Stromal cell of bone marrow (primary cell): ENCODE results near the gene GRK5.

Experiments
- DNase-seq: peaks from one replicate; pipeline ENCODE4 v3.0.0-alpha.2; 2012; ENCODE audit warnings: low read depth

Gene GRK5

DNA sequence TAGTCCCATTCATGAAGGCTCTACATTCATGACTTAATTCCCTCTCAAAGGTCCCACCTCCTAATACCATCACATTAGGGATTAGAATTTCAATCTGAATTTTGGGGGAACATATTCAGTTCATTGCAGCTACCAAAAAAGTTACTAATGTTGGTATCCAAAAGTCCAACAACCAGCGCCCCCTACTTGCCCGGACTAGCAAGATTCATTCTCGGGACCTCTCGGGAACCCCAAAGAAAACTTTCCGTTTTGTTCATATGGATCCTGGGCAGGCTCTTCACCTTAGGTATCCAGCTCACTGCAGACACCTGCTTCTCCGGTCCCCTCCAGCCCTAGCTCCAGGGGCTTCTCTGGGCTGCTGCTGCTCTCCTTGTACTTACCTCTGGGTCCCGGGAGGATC is 8.9 kb upstream of the GRK5 start:
- no peak for DNase-seq

GRCh38 chr10:119199231-119199992 is 8.0 kb upstream of the GRK5 start:
- DNase-seq = no peak

DNA sequence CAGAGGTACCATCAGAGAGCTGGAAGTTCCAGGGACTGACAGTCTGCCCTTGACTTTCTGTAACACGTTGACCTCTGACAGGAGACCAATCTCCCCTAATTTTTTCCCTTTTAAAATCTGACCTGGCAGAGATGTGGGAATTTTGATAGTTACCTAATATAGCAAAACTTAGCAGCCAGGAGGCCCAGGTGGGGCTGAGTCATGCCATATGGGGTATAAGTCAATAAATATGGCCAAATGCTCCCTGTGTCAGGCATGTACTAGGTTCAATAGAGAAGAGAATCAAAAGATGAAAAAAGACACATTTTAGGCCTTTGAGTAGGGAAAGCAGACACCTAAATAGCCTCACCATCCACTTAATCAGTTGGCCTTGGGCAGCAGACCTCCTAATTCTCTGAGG is 6.1 kb upstream of the GRK5 start:
- no peak for DNase-seq

DNA sequence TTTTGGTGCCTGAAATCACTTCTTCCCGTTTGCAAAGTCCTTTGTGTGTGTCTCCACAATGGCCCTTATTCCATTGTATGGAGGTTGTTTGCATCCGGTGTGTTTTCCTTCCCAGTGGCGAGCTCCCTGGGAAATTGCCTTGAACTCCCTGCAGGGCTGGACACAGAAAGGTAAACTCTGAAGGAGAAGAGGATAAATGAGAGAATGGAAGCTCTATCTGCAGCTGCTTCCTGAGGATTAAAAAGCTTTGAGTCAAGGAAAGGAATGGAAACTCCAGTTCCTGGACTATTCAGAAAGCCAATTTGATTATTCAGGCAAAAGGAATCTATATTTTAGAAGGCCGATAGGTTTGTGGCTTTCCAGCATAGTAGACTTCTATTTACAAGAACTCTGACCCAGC is 4.4 kb upstream of the GRK5 start:
- DNase-seq = no peak

GRCh38 chr10:119205894-119206602 is 1.3 kb upstream of the GRK5 start:
- DNase-seq = no peak

DNA sequence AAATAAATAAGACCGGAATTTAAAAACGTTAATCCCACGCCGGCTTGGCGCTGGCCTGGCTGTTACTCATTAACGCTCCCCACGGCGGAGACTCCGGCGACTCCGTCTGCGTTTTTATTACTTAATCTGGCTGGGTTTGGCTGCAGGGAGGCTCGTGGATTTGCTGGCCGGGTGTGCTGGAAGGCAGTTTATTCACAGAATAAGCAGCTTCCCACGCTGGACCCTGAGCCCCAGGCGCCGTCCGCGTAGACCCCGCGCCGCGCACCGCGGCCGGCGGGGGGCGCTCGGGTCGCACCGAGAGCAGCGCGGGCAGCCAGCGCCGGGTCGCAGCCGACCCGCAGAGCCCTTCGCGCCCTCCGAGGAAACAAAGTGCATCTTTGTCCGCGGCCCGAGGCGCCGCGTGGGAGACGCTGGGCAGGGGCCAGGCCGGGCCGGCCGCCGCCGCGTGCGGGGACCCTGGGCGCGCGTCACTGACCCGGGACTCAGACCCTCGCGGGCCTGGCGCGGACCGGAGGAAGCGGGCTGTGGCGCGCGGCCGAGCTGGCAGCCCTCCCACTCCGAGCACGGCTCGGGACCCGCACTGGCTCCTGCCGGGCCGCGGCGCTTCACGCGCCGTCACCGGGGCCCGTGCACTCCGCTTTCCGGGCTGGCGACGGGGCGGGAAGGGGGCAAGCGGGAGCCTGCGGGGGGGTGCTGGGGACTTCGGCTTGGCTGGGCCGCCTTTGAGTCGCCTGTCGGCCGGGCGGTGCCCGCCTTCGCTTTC is 587 bp upstream of the GRK5 start:
- DNase-seq = no peak

- DNase-seq = no peak
Measured at GRCh38 chr10:119207713-119208552, 562 bp downstream of the GRK5 start.

- no peak for DNase-seq
Measured at GRCh38 chr10:119208553-119208940, 1.2 kb downstream of the GRK5 start.

DNA sequence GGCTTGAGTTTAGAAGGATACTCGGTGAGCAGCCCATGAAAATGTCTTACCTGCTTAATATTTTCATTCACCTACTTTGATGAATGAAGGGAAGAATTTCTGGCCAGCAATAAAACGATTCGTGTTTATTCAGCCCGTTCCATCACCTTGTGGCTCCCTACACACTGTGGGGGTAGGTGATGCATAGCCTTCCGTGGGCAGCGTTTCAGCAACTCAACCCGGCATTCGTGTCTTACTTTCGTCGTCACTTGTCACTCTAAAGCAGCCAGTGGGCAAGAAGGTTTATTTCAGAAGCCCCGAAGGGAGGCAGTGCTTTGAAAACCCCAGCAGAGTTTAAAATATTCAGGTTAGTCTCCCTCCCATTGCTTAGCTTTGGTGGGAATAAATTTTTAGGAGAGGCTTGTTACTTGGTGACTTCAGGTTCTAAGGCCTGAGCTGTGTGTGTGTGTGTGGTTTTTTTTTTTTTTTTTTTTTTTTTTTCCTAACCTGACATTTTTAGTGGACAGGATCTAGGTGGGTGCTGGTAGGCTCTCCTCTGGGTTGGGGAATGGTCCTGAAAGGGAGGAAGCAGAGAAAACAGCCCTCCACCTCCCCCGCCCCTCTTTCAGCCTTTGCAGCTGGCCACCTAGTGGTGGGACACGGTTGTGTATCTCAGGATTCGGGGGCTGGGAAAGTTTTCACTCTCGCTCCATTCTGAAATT is 1.8 kb downstream of the GRK5 start:
- DNase-seq = no peak

- DNase-seq = no peak
Measured at GRCh38 chr10:119209736-119210355, 2.5 kb downstream of the GRK5 start.

- DNase-seq = no peak
Measured at GRCh38 chr10:119210633-119211032, 3.3 kb downstream of the GRK5 start.

DNA sequence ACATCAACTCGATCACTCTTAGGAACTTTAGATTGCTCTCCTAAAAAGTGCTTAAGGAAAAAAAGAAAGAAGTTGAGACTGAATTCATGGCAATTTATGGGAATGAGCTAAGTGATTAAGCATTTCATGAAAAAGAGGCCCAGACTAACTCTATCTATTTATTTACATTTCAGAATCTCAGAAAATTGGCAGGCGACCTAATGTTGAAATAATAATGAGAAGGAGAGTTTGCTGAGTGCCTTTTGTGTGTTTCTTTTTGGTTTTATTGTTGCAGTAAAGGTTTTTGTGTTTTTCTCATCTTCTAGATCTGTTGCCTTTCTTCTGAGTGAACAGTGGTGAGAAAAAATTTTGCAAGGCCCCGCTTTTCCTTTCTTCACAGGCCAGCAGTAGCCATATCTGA is 3.8 kb downstream of the GRK5 start:
- DNase-seq = no peak

DNA sequence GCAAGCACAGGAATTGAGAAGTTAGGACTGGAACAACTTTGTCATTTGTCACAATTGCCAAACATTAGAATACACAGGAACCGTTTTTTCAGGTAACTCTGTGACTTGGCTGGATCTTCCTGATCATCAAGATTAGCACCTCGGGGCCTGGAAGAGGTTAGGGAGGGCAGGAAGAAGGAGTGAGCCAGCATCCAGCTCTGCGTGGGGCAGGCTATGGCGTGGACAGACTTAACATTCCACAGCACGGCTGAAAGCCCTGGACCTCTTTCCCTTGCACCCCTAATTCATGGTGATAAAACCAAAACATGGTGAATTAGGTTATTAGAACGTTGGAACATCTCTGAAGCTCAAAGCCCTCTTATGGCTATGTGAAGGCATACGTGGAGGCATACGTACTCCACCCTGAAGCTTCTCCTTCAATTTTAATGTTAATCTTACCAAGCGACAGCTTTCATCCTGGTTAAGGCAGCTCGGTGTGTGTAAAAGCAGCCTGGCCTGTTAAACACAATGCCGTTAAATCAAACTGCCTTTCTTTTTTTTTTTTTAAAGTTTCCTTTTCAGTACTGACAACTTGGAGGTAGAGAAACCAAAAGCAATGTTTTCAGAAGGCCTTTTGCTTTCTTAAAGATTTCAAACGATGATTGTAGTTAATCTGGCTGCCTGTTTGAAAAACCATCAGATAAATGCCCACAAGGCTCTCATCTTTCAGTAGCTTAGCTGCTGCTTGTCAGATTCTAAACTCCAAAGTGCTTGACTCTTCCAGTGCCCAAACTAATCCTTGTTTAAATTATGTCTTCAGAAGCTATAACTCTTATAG is 4.5 kb downstream of the GRK5 start:
- DNase-seq = no peak

DNA sequence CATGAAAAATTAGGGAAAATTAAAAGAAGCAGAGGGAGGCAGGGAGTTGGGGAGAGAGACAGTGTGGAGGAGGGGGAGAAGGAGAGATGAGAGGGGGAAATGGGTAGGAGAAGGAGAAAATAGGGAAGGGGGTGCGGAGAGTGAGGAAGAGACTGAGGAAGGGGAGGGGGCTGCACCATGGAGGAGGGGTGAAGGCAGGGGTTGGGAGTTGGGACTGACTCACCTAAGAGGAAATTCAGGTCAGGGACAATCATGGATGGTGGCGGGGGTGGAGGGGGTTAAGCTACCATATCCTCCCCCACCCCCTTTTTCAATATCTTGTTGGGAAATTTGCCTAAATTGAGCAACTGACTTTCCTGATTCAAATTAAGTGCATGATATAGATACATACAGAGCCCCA is 8.0 kb downstream of the GRK5 start:
- no peak for DNase-seq

DNA sequence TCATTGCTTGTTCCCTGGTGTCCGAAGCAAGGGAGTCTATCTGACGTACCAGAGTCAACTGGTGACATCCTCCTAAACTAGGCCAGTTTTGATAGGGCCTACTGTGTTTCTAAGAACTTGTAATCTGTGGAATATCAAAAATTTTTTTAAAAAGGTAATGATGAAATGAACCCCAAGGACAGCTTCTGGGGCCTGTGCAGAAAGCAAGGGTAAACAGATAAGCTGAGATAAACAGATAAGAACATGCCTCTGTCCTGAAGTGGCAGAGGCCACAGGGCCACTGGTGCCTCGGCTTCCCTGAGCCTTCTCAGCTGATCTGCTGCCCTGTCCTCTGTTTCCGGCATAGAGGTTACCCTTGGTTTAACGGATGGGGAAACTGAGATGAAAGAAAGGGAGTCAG is 8.8 kb downstream of the GRK5 start:
- no peak for DNase-seq

DNA sequence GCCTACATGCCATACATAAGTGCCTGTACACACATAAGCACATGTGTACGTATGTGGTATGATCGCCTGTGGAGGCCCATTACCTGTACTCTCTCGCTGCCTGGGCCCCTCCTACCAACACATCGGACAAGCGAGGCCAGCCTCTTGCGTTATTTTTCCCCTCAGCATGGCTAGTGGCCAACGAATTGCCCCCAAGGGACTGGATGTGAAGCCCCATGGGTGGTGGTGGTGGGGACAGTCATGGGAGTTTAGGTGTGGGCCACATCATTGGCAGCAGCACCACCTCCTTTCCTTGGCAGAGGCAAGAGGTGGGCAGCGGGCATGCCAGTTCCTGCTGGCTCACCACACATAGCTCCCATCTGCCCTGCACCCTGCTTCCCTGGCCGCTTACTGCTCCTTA is 10.0 kb downstream of the GRK5 start:
- DNase-seq = no peak

DNA sequence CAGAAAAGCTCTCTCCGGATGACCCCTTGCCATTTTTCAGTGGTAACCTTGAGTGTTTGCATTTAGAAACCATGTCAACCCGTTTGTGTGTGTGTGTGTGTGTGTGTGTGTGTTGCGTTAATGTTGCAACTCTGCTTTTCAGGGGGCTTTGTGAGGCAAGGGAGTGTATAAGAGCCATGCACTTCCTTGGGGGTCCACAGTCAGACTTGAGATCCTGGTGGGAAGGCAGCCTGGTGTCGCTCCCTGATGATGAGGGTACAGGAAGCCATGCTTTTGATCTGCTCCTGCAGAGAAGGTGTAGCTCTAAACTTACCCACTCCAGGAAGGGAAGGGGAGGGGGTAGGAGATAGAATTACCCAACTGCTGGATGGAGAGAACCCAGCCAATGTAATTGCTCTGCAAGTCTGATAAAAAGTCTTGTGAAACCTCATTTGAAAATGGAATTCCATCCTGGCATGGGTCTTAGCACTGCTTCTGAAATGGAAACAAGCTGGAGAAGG is 10.7 kb downstream of the GRK5 start:
- no peak for DNase-seq

GRCh38 chr10:119219871-119220270 is 12.5 kb downstream of the GRK5 start:
- no peak for DNase-seq

- no peak for DNase-seq
Measured at GRCh38 chr10:119221201-119221600, 13.8 kb downstream of the GRK5 start.

DNA sequence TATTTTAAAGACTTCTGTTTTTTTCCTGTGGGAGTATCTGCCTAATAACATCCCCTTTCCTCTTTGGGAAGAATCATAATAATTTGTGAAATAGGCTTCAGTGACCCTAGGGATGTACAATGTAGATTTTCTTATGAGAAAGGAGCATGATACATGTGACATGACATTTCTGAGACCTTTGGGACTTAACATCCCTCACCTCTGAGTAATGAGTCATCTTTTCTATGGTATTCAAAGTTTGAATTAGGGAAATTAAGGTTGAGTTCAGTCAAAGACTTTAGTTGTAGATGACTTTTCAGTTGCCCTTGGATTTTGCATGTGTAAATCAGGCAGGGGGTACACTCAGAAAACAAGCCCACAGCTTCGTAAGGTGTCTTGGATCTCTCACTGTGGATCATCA is 14.3 kb downstream of the GRK5 start:
- no peak for DNase-seq
